Heart right ventricle (tissue), 16 donors: ENCODE data around the gene TRNAU1AP. TPM values are rescaled to one million over a fixed set of nuclear protein-coding genes. Genes with fewer than 3 reads are reported as not detected.
"Not testable (repeated sequence)": the region's sequence is repeated elsewhere in the genome, so short reads cannot be mapped to it uniquely, and the experiment has no call there.

ENCODE experiments used
- ATAC-seq, 8 donors: fragments of 200-7000 bp; cut with Tn5 transposase; one replicate each; pipeline ENCODE4 v1.9.1; 2020; ENCODE audit warnings: mild to moderate bottlenecking in 8 of 8, moderate library complexity in 8 of 8, moderate number of reproducible peaks in 1 of 8
- DNase-seq, 2 donors: peaks; one replicate each; pipeline ENCODE4 v3.0.0-alpha.2; 2020
- H3K27ac ChIP-seq, 10 donors: fragments of 200-600 bp; sonication (generic) in 2 of 10; one replicate each; pipeline versions ENCODE4 v1.5.0 to v1.8.0; 2020 to 2022; ENCODE audit warnings: mild to moderate bottlenecking in 3 of 10
- H3K27me3 ChIP-seq, 7 donors: fragments of 200-600 bp; one replicate each; pipeline ENCODE4 v1.8.0; 2021 to 2022; ENCODE audit warnings: mild to moderate bottlenecking in 2 of 7
- H3K36me3 ChIP-seq, 9 donors: fragments of 200-600 bp; sonication (generic) in 1 of 9; one replicate each; pipeline versions ENCODE4 v1.5.0 to v1.8.0; 2020 to 2022; ENCODE audit warnings: mild to moderate bottlenecking in 2 of 9
- H3K4me1 ChIP-seq, 9 donors: fragments of 200-600 bp; sonication (generic) in 1 of 9; one replicate each; pipeline versions ENCODE4 v1.5.0 to v1.8.0; 2020 to 2022; ENCODE audit warnings: mild to moderate bottlenecking in 4 of 9
- H3K4me3 ChIP-seq, 10 donors: fragments of 200-600 bp; sonication (generic) in 2 of 10; one replicate each; pipeline versions ENCODE4 v1.5.0 to v1.8.0; 2020 to 2022; ENCODE audit warnings: mild to moderate bottlenecking in 7 of 10, moderate library complexity in 2 of 10
- H3K9me3 ChIP-seq, 11 donors: fragments of 200-600 bp in 10 of 11; sonication (generic) in 2 of 11; one replicate each; pipeline versions ENCODE4 v1.5.0 to v1.8.0; 2013 to 2022; ENCODE audit warnings: mild to moderate bottlenecking in 2 of 11, control low read depth in 1 of 11, moderate library complexity in 1 of 11
- CTCF ChIP-seq, 9 donors: fragments of 200-600 bp; sonication (generic) in 2 of 9; IDR thresholded peaks; one replicate each; pipeline versions ENCODE4 v1.5.0 to v1.8.0; 2021 to 2022; ENCODE audit warnings: antibody characterized with exemption in 9 of 9, mild to moderate bottlenecking in 5 of 9, moderate library complexity in 1 of 9
- WGBS, 2 donors: extraction: QIAGEN DNeasy Blood & Tissue Kit; methylation state at CpG; one replicate each; pipeline ENCODE4 v1.1.7; 2013; ENCODE audit warnings: inconsistent platforms in 1 of 2; 5-methylcytosine and 5-hydroxymethylcytosine counted together
- intact Hi-C, 10 donors: fragments of 100-400 bp; cut with DNase I; formaldehyde crosslinking; loops; one replicate each; pipeline versions ENCODE4 v1.11.1 to v1.14.2; 2022
- polyA plus RNA-seq, 2 donors: library from polyadenylated mRNA; stranded (reverse); fragments of 200-250 nt; gene quantifications; one replicate each; pipeline ENCODE4 v1.2.3, GENCODE V29; 2013
- total RNA-seq, 10 donors: library from RNA; stranded (reverse); fragmentation: NEBNext Ultra II Directional in 3 of 10; extraction: Animal tissue kit (Norgen Biotek cat#: 25700) in 3 of 10; gene quantifications; one replicate each; pipeline versions ENCODE4 v1.2.1 to v1.2.4, GENCODE V29; 2021 to 2023
- donor health status: Arrhythmogenic right ventricular cardiomyopathy.
- donor health status: ischemic (EF 13 %, LVEDD 7.1; RV severe dilation, severe dysfunction).
- donor health status: healthy with polysubstance abuse.
- donor health status: DM: no; HTN: yes; CAD: no.
- donor health status: DM: no; HTN: no; CAD: no.
- donor health status: ischemic (EF 25% LVEDD 6.9; RV normal size, moderate dysfunction).
- donor health status: ischemic (EF 25% LVEDD 5.7; RV mildly dilated, moderate dysfunction).
- donor health status: healthy.
- donor health status: DM: yes; HTN: yes; CAD: no.
- donor health status: Ischemic cardiomyopathy.
- donor health status: ischemic (EF 35%, LVEDD 5.7; RV mildly dilated, moderate dysfunction).
- donor health status: nonischemic (EF 11% LVEDD 7.7; RV severe dilation, severe dysfunction).
- donor health status: DM: yes; HTN: yes; CAD: no.
- donor health status: PGD.
- donor health status: ischemic (EF 29% LVEDD 5.4; RV normal size, mild dysfunction).
- donor health status: nonischemic (EF 23%, LVEDD 6.1; RV moderate dilation, normal function).

Gene TRNAU1AP
- total and polyA plus RNA-seq, 12 donors, result 13.1 to 21.4 (median 16.5) TPM

GRCh38 chr1:28580722-28581530 is 28.0 kb downstream of the TRNAU1AP start:
- H3K36me3 ChIP-seq, result peaks cover 3 to 46% (median 24%) of the 10 kb centered on the region in 9 donors
- peak overlapping the region; percentile 73 to 98 (median 90) for H3K4me3 ChIP-seq
- peak overlapping the region; percentile 72 to 94 (median 87) for H3K27ac ChIP-seq
- intact Hi-C loops, result loop anchor here in 2 of 10 donors (2.0 kb wide), 1 partner anchor 28 kb away; the partner anchor contains the start of gene TRNAU1AP (in 2 of the 2)
- peak; percentile 4 to 48 (median 28) for ATAC-seq
- H3K9me3 ChIP-seq, result no peaks in the 10 kb centered on the region
- peak in 4 of 9 donors; percentile 20 to 36 (median 30) for TF ChIP-seq CTCF (IDR thresholded peaks at IDR 0.05)
- no peaks in the 10 kb centered on the region for H3K27me3 ChIP-seq
- WGBS, 2 donors, result 1 to 2% methylated on average over 26 of the region's 26 CpGs
- peaks cover 0 to 48% (median 26%) of the 10 kb centered on the region in 9 donors for H3K4me1 ChIP-seq
- no peak for DNase-seq

- H3K27ac ChIP-seq, result peak overlapping the region; percentile 72 to 94 (median 87)
- DNase-seq (peak; percentile 94 to 95), ATAC-seq (peak; percentile 98 to 99 (median 99))
- peaks cover 3 to 40% (median 23%) of the 10 kb centered on the region in 9 donors for H3K36me3 ChIP-seq
- peak in 2 of 9 donors; percentile 0 to 29 for TF ChIP-seq CTCF (IDR thresholded peaks at IDR 0.05)
- peak overlapping the region; percentile 73 to 98 (median 90) for H3K4me3 ChIP-seq
- peaks cover 0 to 48% (median 26%) of the 10 kb centered on the region in 9 donors for H3K4me1 ChIP-seq
- no peaks in the 10 kb centered on the region for H3K9me3 ChIP-seq
- WGBS, 2 donors, result 0 to 1% methylated on average over 72 to 75 of the region's 75 CpGs
- intact Hi-C loops, result loop anchor here in 2 of 10 donors (2.0 kb wide), 1 partner anchor 29 kb away; the partner anchor contains the start of gene TRNAU1AP (in 2 of the 2)
- H3K27me3 ChIP-seq, result no peaks in the 10 kb centered on the region
These were observed 28.8 kb downstream of the TRNAU1AP start for GRCh38 chr1:28581531-28582247.

- Histone ChIP-seq H3K27me3 (no peaks in the 10 kb centered on the region), H3K4me1 (peaks cover 0 to 44% (median 26%) of the 10 kb centered on the region in 9 donors), H3K4me3 (peak overlapping the region; percentile 73 to 98 (median 90)), H3K9me3 (no peaks in the 10 kb centered on the region), H3K27ac (peak overlapping the region; percentile 72 to 94 (median 87)), H3K36me3 (peaks cover under 1 to 34% (median 17%) of the 10 kb centered on the region in 9 donors)
- no peak for DNase-seq
- no peak for TF ChIP-seq CTCF (IDR thresholded peaks at IDR 0.05)
- intact Hi-C loops, result no loop called here
- WGBS, 2 donors, result 1 to 2% methylated on average over 10 of the region's 10 CpGs
- ATAC-seq, result peak in 7 of 8 donors; percentile 2 to 31 (median 18)
These were observed 29.3 kb downstream of the TRNAU1AP start for GRCh38 chr1:28582248-28582615.

GRCh38 chr1:28586585-28587391 is 33.9 kb downstream of the TRNAU1AP start:
- H3K4me3 ChIP-seq, intact Hi-C loops, ATAC-seq, H3K9me3 ChIP-seq, H3K27ac ChIP-seq, H3K27me3 ChIP-seq, DNase-seq, H3K36me3 ChIP-seq: not testable (repeated sequence)
- 93 to 94% methylated on average over 19 of the region's 19 CpGs for WGBS, 2 donors
- peaks cover 0 to 33% (median 9%) of the 10 kb centered on the region in 9 donors for H3K4me1 ChIP-seq
